ENCODE results near the gene MAP9. TPM values are rescaled to one million over a fixed set of nuclear protein-coding genes. Genes with fewer than 3 reads are reported as not detected.
"Not testable (repeated sequence)": the region's sequence is repeated elsewhere in the genome, so short reads cannot be mapped to it uniquely, and the experiment has no call there.

Gene MAP9
- 2.9 and 3.1 TPM in 2 replicates for total RNA-seq (2014; rRNA removed; shearing (Covaris generic))

DNA sequence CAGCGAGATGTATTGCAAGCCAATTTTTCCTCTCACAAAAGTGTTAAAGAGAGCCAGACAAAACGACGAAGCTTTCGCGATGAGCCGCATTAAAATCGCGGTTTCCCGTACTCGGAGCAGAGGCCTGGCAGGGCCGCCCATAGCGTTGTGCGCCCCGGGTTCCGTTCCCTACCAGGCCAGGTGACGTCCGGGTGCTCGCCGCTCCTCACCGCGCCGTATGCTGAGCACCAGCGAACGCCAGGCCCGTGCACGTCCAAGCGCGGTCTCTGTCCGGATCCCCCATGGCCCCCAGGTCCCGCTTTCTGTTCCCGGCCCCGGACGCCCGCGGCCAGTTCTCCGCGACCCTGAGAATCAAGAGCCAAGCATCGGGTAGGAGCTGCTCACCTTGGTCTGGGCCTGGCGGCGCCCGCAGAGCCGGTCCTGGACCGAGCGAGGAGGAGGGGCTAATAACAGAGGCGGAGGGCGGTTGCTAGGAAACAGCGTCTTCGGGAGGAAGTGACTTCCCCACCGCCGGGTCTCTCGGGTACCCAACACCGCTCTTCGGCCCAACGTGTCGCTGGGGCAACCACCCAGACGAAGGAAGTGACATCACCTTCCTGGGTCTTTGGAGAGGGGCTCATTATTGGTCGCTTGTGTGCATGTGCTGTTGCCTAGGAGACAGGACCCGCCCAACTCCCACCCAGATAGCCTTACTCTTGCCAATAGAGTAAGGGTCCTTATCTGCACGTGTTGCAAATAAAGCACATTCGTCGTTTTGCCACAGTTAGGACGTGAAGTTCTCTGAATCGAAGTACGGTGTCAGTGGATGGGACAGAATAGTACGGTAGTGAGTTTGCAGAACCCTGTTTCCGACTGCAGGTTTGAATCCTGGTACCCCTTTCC, at the start of gene MAP9:
MAP9 (minus strand) TSS at position 579 of the 882 bp plus-strand sequence. CDS start 1,115 bp downstream, outside the sequence.
- Histone ChIP-seq H3K27ac (no peak within 1 kb of the TSS), H3K36me3 (no peaks in the 10 kb centered on the region), H3K27me3 (replicated peaks) (no peaks in the 10 kb centered on the region), H3K9me3 (replicated peaks) (no peaks in the 10 kb centered on the region), H3K4me3 (peak within 1 kb of the TSS; percentile 54), H3K4me1 (replicated peaks) (peaks cover 5% of the 10 kb centered on the region)
- DNase-seq (ENCODE audit: low read depth in 1 of 2, low spot score in 2 of 2), result peak; percentile 84 to 92

DNA sequence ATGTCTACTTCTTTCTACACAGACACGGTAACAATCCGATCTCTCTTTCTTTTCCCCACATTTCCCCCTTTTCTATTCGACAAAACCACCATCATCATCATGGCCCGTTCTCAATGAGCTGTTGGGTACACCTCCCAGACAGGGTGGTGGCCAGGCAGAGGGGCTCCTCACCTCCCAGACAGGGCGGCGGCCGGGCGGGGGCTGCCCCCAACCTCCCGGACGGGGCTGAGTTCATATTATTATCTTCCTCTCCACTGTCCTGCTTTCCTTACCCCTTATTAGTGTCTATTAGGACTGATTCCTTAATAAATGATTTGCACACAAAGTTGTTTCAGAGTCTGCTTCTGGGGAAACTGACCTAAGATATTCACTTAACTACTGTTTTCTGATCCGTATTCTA, 48.0 kb upstream of the MAP9 start:
- H3K9me3 ChIP-seq (replicated peaks); H3K27me3 ChIP-seq (replicated peaks); H3K36me3 ChIP-seq; H3K4me1 ChIP-seq (replicated peaks); DNase-seq (ENCODE audit: low read depth in 1 of 2, low spot score in 2 of 2); H3K4me3 ChIP-seq; H3K27ac ChIP-seq: not testable (repeated sequence)

DNA sequence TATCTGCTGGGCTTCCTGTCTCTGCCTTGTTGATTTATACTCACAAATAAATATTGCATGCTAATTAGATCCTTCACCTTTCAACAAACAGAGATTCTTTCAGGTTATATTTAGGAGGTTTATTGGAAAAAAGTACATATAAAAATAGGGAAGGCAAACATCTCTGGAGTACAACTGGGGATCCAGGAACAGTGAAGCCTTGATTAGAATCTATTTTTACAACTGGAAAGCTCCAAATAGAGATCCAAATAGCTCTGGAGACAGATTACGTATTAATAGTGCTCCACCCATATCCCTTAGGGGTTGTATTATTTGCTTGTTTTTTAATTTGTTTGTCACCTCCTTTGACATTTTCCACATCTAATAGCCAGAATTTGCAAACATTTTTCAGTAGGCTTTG, 46.9 kb upstream of the MAP9 start:
- H3K4me1 ChIP-seq (replicated peaks), result peaks cover 7% of the 10 kb centered on the region; the same call in 1 of the 2 replicates
- DNase-seq (ENCODE audit: low read depth in 1 of 2, low spot score in 2 of 2), result no peak
- H3K9me3 ChIP-seq (replicated peaks), result no peaks in the 10 kb centered on the region
- H3K27ac ChIP-seq, result no peak overlapping the region
- H3K36me3 ChIP-seq, result no peaks in the 10 kb centered on the region
- H3K27me3 ChIP-seq (replicated peaks), result no peaks in the 10 kb centered on the region
- no peak overlapping the region for H3K4me3 ChIP-seq

DNA sequence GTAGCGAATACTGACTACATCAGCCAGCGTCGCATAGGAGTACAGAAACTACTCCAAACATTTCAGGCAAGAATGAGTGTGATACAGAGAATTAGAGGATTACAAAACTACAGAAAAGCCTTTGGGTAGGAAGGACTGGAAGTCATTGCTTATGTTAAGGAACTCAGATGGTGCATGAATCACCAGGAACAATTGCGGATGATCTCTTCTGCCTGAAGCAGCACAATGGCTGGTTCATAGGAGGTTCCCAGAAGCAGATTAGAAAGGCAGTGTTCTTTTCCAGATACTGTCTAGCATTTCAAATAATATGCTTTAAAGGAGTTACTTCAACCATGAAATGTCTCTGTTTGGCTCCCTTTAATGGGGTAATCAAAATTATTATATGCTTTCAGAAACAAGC, 42.5 kb upstream of the MAP9 start:
- Histone ChIP-seq H3K27ac (no peak overlapping the region), H3K27me3 (replicated peaks) (no peaks in the 10 kb centered on the region), H3K9me3 (replicated peaks) (no peaks in the 10 kb centered on the region), H3K36me3 (no peaks in the 10 kb centered on the region), H3K4me1 (replicated peaks) (peaks cover 7% of the 10 kb centered on the region; the same call in 1 of the 2 replicates), H3K4me3 (no peak overlapping the region)
- peak in 1 of 2 experiments; percentile 12 for DNase-seq (ENCODE audit: low read depth in 1 of 2, low spot score in 2 of 2)

DNA sequence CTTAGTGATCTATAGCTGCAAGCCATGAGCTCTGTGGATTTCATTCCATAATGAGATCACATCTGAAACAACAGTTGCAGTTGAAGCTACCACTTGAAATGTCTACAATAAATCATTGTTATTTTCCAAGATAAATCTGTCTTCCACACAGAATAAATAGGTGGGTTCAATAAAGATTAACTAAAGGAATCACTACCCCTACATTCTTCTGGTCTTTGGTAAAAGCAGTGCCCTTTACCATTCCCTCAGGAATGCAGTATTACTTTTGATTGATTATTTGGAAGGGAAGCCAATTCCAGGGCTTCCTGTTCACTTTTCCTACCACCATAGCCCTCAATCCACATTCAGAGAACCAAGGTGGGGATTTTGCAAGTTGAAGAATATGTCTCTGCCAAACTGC, 38.9 kb upstream of the MAP9 start:
- Histone ChIP-seq H3K9me3 (replicated peaks) (no peaks in the 10 kb centered on the region), H3K36me3 (no peaks in the 10 kb centered on the region), H3K4me3 (no peak overlapping the region), H3K27me3 (replicated peaks) (no peaks in the 10 kb centered on the region; the same call in 1 of the 2 replicates), H3K27ac (no peak overlapping the region), H3K4me1 (replicated peaks) (peaks cover 7% of the 10 kb centered on the region; the same call in 1 of the 2 replicates)
- no peak for DNase-seq (ENCODE audit: low read depth in 1 of 2, low spot score in 2 of 2)

DNA sequence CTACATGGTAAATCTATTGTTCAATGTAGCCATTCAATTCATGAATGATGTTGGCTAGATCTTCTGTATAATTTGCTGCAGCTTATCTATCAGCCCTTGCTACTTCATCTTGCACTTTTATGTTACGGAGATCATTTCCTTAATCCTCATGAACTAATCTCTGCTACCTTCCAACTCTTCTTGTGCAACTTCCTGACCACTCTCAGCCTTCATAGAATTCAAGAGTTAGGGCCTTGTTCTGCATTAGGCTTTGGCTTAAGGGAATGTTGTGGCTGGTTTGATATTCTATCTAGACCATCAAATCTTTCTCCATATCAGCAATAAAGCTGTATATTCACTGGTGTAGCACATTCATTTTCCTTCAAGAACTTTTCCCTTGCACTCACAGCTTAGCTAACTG, 36.7 kb upstream of the MAP9 start:
- DNase-seq (ENCODE audit: low read depth in 1 of 2, low spot score in 2 of 2), result no peak
- Histone ChIP-seq H3K4me3 (no peak overlapping the region), H3K27me3 (replicated peaks) (no peaks in the 10 kb centered on the region; the same call in 1 of the 2 replicates), H3K9me3 (replicated peaks) (no peaks in the 10 kb centered on the region), H3K27ac (no peak overlapping the region), H3K4me1 (replicated peaks) (no peaks in the 10 kb centered on the region), H3K36me3 (no peaks in the 10 kb centered on the region)

DNA sequence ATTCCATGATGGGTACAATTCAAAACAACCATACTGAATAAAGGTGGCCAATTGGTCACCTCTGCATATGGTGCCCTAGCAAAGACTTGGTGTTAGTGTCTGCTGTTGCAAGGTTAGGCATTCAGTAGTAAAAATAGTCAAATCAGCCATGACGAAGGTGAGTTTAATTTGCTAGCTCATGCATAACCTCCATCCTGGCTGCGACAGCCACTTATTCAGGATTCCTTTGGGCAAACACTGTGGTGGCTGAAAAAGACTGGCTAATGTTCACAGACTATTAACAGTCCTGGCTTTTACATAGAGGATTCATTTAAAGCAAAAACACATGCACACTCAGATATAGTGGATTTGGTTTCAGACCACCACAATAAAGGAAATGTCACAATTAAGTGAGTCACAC, 34.8 kb upstream of the MAP9 start:
- H3K27me3 ChIP-seq (replicated peaks), result no peaks in the 10 kb centered on the region; the same call in 1 of the 2 replicates
- H3K9me3 ChIP-seq (replicated peaks), result no peaks in the 10 kb centered on the region
- DNase-seq (ENCODE audit: low read depth in 1 of 2, low spot score in 2 of 2), result no peak
- H3K27ac ChIP-seq, result no peak overlapping the region
- no peaks in the 10 kb centered on the region for H3K36me3 ChIP-seq
- no peak overlapping the region for H3K4me3 ChIP-seq
- no peaks in the 10 kb centered on the region for H3K4me1 ChIP-seq (replicated peaks)

DNA sequence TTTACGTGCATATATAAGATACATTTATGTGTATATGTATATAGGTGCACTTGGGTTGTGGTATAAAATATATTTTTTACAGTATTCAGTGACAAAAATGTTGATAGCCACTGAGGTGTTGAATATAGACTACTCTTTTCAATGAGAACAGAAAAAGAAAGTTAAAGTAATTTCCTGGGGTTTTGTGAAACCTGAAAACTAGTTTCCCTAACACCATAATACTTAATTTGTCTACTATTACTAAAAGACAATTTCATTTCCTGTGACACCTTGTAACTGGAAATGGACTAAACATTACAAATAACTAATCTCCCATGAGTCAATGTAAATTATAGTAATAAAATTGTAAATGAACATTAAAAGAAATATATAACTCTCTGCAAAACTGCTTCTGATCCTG, 32.0 kb upstream of the MAP9 start:
- H3K9me3 ChIP-seq (replicated peaks), result no peaks in the 10 kb centered on the region
- H3K4me1 ChIP-seq (replicated peaks), result no peaks in the 10 kb centered on the region
- DNase-seq (ENCODE audit: low read depth in 1 of 2, low spot score in 2 of 2), result no peak
- H3K36me3 ChIP-seq, result no peaks in the 10 kb centered on the region
- H3K27me3 ChIP-seq (replicated peaks), result no peaks in the 10 kb centered on the region; the same call in 1 of the 2 replicates
- no peak overlapping the region for H3K27ac ChIP-seq
- H3K4me3 ChIP-seq, result no peak overlapping the region

DNA sequence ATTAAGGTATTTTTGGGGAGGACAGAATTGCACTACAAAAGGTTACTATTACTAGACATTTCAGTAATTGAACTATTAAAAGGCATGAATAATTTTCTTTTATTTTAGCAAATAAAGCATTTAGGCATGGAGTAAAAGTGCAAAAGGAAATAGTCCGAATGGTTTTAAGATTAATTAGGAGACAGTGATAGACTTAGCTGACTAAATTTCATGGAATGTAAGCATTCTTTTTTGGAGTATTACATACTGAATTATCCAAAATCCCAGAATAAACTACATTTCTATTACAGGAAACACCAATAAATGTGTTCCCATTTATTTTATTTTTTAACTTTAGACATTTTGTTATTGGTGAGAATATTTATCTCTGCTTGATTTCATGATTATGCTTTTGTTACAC, 30.7 kb upstream of the MAP9 start:
- no peak for DNase-seq (ENCODE audit: low read depth in 1 of 2, low spot score in 2 of 2)
- H3K36me3 ChIP-seq, result no peaks in the 10 kb centered on the region
- no peak overlapping the region for H3K4me3 ChIP-seq
- H3K9me3 ChIP-seq (replicated peaks), result no peaks in the 10 kb centered on the region
- no peaks in the 10 kb centered on the region for H3K4me1 ChIP-seq (replicated peaks)
- H3K27me3 ChIP-seq (replicated peaks), result no peaks in the 10 kb centered on the region; the same call in 1 of the 2 replicates
- no peak overlapping the region for H3K27ac ChIP-seq

DNA sequence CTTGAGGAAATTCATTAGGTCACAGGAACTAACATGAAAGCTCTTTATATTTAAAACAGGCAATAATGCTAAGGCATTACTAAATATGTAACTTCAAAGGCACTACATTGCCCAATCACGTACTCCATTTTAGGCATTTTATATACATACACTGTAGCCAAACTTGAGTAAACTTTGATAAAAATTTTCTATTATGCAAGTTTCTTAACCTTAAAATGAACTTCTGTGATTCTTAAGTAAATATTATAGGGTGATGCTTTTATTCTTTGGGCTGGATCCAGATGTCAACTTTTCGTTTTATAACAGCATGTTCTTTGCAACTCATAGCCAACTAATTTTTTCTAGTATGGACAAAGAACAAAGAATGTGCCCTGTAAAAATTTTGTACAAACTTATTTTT, 28.3 kb upstream of the MAP9 start:
- H3K4me3 ChIP-seq, result no peak overlapping the region
- DNase-seq (ENCODE audit: low read depth in 1 of 2, low spot score in 2 of 2), result no peak

DNA sequence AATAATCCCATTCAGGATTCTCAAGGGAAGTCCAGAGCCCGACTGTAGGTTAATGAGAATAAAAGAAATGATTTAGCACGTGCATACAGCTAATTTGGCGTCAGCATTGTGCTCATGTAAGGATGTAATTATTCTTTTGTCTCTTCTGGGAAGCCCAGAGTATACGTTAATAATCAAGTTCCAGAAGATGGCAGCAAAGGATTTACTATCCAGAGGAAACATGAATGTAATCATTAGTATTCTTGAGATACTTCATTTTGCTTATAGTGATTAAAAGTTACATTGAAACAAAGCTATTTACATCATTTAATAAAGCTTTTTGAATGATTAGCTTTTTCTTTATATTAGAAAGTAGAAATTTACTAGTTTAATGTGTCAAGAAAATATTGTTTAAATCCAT, 27.1 kb upstream of the MAP9 start:
- Histone ChIP-seq H3K36me3 (no peaks in the 10 kb centered on the region), H3K27ac (no peak overlapping the region), H3K4me1 (replicated peaks) (no peaks in the 10 kb centered on the region), H3K27me3 (replicated peaks) (no peaks in the 10 kb centered on the region), H3K4me3 (no peak overlapping the region), H3K9me3 (replicated peaks) (no peaks in the 10 kb centered on the region)
- no peak for DNase-seq (ENCODE audit: low read depth in 1 of 2, low spot score in 2 of 2)

More for the DNA sequence above, 28.3 kb upstream of the MAP9 start:
- no peaks in the 10 kb centered on the region for H3K9me3 ChIP-seq (replicated peaks)
- H3K4me1 ChIP-seq (replicated peaks), result no peaks in the 10 kb centered on the region
- H3K27ac ChIP-seq, result no peak overlapping the region
- H3K36me3 ChIP-seq, result no peaks in the 10 kb centered on the region
- H3K27me3 ChIP-seq (replicated peaks), result no peaks in the 10 kb centered on the region

DNA sequence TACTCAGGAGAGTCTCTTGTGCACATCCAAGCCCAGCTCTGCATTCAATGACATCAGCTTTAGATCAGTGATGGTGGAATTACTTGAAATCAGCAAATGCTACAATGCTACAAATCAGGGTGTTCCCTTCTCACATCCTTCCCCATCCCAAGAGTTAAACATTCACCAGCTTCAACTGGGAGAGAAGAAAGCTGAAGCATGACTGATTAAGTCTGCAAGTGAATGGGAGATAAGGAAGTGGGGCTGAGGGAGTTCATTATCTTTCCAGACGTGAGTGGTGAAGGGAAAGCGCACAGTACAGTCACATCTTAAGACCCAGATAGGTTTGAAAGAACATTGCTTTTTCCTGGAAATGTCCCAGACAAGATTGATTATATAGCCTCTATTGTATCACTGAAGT, 26.2 kb upstream of the MAP9 start:
- DNase-seq (ENCODE audit: low read depth in 1 of 2, low spot score in 2 of 2), result no peak
- Histone ChIP-seq H3K4me3 (no peak overlapping the region), H3K9me3 (replicated peaks) (no peaks in the 10 kb centered on the region), H3K27me3 (replicated peaks) (no peaks in the 10 kb centered on the region), H3K36me3 (no peaks in the 10 kb centered on the region), H3K4me1 (replicated peaks) (no peaks in the 10 kb centered on the region), H3K27ac (no peak overlapping the region)

DNA sequence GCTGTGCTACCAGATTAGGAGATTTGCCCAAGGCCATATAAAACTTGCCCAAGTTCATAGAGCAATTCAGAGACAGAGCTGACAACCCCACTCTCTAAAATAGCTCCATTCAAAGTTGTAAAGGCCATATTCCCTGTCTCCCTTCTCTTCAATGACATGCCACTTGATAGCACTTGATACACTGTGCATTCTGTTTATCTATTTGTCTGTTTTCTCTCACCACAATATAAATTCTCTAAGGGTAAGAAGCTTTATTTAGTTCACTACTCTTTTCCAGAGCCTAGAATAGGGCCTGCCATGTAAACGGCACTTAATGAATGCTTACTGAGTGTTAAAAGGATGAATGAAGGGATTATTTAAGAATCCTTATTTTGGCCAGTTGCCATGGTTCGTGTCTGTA, 24.1 kb upstream of the MAP9 start:
- no peak overlapping the region for H3K4me3 ChIP-seq
- no peak overlapping the region for H3K27ac ChIP-seq
- DNase-seq (ENCODE audit: low read depth in 1 of 2, low spot score in 2 of 2), result no peak

DNA sequence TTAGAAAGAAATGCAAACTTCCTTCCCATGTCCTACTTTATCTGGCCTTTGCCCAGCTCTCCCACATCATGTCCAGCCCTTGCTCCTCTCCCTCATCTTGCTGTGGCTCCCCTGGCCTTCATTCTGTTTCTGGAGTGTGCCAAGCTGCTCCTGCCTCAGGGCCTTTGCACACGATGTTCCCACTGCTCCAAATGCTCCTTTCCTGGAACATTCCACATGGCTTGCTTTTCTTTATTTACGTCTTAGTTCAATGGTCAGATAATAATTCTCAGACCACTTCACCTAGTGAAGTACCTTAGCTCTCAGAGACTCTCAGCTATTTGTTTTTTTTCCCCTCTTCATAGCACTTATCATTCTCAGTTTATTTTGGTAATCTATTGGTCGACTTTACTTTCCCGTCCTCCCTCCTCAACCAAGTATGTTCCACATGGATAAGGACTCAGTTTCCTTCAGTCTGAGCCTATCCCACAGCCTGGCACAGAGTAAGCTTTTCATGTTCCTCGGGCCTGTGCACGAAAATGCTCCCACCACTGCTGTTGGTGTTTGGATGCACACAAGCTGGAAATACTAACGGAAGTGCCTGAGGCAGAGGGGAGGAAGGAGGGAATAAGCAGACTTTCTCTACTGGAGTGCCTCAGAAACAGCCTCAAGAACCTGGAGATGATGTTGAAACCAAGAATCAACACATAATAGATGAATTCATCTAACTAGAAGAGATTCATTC, 23.4 kb upstream of the MAP9 start:
- Histone ChIP-seq H3K4me3 (no peak overlapping the region), H3K27me3 (replicated peaks) (no peaks in the 10 kb centered on the region), H3K4me1 (replicated peaks) (no peaks in the 10 kb centered on the region), H3K36me3 (no peaks in the 10 kb centered on the region), H3K27ac (no peak overlapping the region), H3K9me3 (replicated peaks) (no peaks in the 10 kb centered on the region)
- no peak for DNase-seq (ENCODE audit: low read depth in 1 of 2, low spot score in 2 of 2)

More for the DNA sequence above, 24.1 kb upstream of the MAP9 start:
- H3K36me3 ChIP-seq, result no peaks in the 10 kb centered on the region
- no peaks in the 10 kb centered on the region for H3K4me1 ChIP-seq (replicated peaks)
- no peaks in the 10 kb centered on the region for H3K9me3 ChIP-seq (replicated peaks)
- H3K27me3 ChIP-seq (replicated peaks), result no peaks in the 10 kb centered on the region

Measured in SJSA1 (cell line).